Stimulated activated CD8-positive, alpha-beta memory T cell treated with anti-CD3 and anti-CD28 coated beads, Interleukin-4, amount 100 ng/mL, for 1 hour (primary cell): ENCODE measurements around the gene ARRB1.
A peak's percentile ranks its signal among the peaks of the same experiment; 100 is the strongest.

Experiments
- DNase-seq, 2 donors: peaks; one replicate each; pipeline ENCODE4 v3.0.0-alpha.2; 2020; ENCODE audit warnings: low read depth in 2 of 2, low spot score in 1 of 2

The ARRB1 gene

GRCh38 chr11:75233754-75234172 is 117.7 kb downstream of the ARRB1 start:
- DNase-seq: no peak

GRCh38 chr11:75230621-75231020 is 120.8 kb downstream of the ARRB1 start:
- DNase-seq: no peak

- DNase-seq: no peak
Observed at GRCh38 chr11:75229466-75229865, 122.0 kb downstream of the ARRB1 start.

- DNase-seq: no peak
Observed at GRCh38 chr11:75225794-75226193, 125.7 kb downstream of the ARRB1 start.

GRCh38 chr11:75223954-75224643 is 127.4 kb downstream of the ARRB1 start:
- no peak for DNase-seq

- no peak for DNase-seq
Observed at GRCh38 chr11:75219869-75220268, 131.6 kb downstream of the ARRB1 start.

- no peak for DNase-seq
Observed at GRCh38 chr11:75214843-75215242, 136.6 kb downstream of the ARRB1 start.

- peak; percentile 61 to 65 for DNase-seq
Observed at GRCh38 chr11:75214411-75214821, 137.0 kb downstream of the ARRB1 start.
